Measurements from ENCODE around the gene ABCC12.

ABCC12 gene

DNA sequence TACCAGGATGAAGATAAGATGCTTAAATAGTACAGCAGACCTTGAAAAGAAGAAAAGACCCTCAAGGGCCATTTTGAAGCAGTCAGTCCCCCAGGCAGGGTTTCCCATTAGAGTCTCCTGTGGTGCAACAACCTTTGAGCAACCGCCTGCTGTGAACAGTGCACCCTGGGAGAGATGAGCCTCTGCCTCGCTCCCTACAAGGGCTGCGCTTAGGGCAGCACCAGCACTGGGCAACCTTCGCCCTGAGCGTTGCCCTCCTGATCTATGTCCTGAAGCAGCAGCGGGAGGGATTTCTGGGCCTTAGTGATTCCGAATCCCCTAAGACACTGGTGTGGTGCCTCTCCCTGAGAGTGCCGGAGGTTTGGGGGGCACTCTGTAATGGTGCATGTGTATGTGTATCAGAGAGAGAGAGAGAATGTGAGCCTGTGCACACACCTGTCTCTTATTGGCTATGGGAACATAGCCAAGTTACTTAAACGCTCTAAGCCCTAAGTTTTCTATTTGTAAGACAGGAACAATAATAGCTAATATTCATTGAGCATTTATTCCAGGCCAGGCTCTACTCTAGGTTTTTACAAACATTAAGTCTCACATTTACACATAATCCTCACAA, 25.2 kb upstream of the ABCC12 start:
- Histone ChIP-seq H3K4me2 (ENCODE audit: low read depth, low read length, poor library complexity, severe bottlenecking) (no peak overlapping the region), H3K4me1 (ENCODE audit: insufficient read depth, low read length, poor library complexity, severe bottlenecking) (no peaks in the 10 kb centered on the region), H4K20me1 (ENCODE audit: insufficient read depth, low read length, poor library complexity, severe bottlenecking) (no peaks in the 10 kb centered on the region), H3K79me2 (ENCODE audit: insufficient read depth, low read length) (no peaks in the 10 kb centered on the region), H3K36me3 (ENCODE audit: insufficient read depth, low read length) (no peaks in the 10 kb centered on the region), H3K9me2 (replicated peaks; ENCODE audit: low read depth, low read length) (no peaks in the 10 kb centered on the region), H3K9ac (ENCODE audit: low read depth, low read length, poor library complexity, severe bottlenecking) (no peak overlapping the region), H2AFZ (ENCODE audit: low read length) (no peak overlapping the region), H3K27me3 (ENCODE audit: insufficient read depth, low read length, poor library complexity, severe bottlenecking) (no peaks in the 10 kb centered on the region), H3K9me3 (ENCODE audit: insufficient read depth, low read depth, low read length) (no peaks in the 10 kb centered on the region), H3K4me3 (ENCODE audit: low read length, poor library complexity, severe bottlenecking) (no peak overlapping the region), H3F3A (ENCODE audit: low read depth) (no peaks in the 10 kb centered on the region)
- TF ChIP-seq, protein P1, sequence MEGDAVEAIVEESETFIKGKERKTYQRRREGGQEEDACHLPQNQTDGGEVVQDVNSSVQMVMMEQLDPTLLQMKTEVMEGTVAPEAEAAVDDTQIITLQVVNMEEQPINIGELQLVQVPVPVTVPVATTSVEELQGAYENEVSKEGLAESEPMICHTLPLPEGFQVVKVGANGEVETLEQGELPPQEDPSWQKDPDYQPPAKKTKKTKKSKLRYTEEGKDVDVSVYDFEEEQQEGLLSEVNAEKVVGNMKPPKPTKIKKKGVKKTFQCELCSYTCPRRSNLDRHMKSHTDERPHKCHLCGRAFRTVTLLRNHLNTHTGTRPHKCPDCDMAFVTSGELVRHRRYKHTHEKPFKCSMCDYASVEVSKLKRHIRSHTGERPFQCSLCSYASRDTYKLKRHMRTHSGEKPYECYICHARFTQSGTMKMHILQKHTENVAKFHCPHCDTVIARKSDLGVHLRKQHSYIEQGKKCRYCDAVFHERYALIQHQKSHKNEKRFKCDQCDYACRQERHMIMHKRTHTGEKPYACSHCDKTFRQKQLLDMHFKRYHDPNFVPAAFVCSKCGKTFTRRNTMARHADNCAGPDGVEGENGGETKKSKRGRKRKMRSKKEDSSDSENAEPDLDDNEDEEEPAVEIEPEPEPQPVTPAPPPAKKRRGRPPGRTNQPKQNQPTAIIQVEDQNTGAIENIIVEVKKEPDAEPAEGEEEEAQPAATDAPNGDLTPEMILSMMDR (conservative IDR thresholded peaks at IDR 0.05; ENCODE audit: low read length), result no peak
- no peak for TF ChIP-seq EZH2phosphoT487 (IDR thresholded peaks at IDR 0.05; ENCODE audit: borderline replicate concordance)

DNA sequence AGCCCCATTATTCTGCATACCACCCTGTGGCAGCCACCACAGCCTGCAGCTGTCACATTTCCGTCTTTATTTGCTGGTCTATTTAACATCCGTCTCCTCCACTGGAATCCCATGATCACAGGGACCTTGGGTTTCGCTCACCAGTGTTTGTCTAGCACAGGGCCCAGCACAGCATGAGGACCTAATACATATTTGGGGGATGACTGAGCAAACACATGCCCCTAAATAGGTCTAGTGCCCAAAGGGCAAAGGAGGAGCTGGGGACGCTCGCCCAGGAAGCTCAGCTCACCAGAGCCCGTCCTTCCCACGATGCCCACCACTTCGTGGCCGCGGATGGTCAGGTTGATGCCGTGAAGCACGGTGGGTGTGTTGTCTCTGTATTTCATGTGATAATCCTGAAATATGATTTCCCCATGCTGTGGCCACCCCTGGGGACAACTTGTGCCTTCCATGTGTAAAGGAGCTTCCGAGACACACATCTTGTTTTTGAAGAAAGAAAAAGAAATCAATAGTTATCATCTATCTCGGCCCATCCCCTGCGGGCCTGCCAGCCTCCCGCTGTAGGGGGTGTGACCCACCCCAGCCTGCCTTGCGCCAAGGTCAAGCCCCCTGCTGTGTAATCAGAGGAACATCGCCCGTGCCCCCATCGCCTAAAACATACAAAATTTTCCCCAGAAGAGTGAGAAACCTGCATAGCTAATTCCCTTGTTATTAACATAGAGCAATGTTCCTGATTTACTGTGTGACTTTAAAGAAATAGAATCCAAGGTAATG, 21.0 kb upstream of the ABCC12 start:
- Histone ChIP-seq H3K36me3 (ENCODE audit: insufficient read depth, low read length) (no peaks in the 10 kb centered on the region), H3K27me3 (ENCODE audit: insufficient read depth, low read length, poor library complexity, severe bottlenecking) (no peaks in the 10 kb centered on the region), H3K4me1 (ENCODE audit: insufficient read depth, low read length, poor library complexity, severe bottlenecking) (no peaks in the 10 kb centered on the region), H3K9me2 (replicated peaks; ENCODE audit: low read depth, low read length) (no peaks in the 10 kb centered on the region), H3K9me3 (ENCODE audit: insufficient read depth, low read depth, low read length) (no peaks in the 10 kb centered on the region), H3K9ac (ENCODE audit: low read depth, low read length, poor library complexity, severe bottlenecking) (no peak overlapping the region), H2AFZ (ENCODE audit: low read length) (no peak overlapping the region), H3K79me2 (ENCODE audit: insufficient read depth, low read length) (no peaks in the 10 kb centered on the region), H3K4me2 (ENCODE audit: low read depth, low read length, poor library complexity, severe bottlenecking) (no peak overlapping the region), H3K4me3 (ENCODE audit: low read length, poor library complexity, severe bottlenecking) (no peak overlapping the region), H3F3A (ENCODE audit: low read depth) (no peaks in the 10 kb centered on the region), H4K20me1 (ENCODE audit: insufficient read depth, low read length, poor library complexity, severe bottlenecking) (no peaks in the 10 kb centered on the region)
- TF ChIP-seq, protein P1 (conservative IDR thresholded peaks at IDR 0.05; ENCODE audit: low read length), result no peak
- no peak for TF ChIP-seq EZH2phosphoT487 (IDR thresholded peaks at IDR 0.05; ENCODE audit: borderline replicate concordance)

DNA sequence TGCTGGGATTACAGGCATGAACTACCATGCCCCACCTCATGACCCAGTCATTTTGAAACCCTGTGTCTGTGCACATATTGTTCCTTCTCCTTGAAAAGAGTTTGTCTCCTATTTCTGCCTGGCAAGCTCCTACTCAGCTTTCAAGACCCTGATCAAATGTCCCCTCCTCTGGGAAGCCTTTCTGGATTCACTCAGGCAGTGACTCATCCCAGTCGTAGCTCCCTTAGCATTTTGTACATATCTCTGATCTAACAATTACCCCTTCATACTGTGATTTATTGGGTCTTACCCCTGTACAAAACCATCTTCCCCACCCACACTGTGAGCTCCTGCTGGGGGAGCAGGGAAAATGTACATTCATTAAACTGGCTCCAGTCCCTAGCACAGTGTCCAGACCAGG, 18.1 kb upstream of the ABCC12 start:
- Histone ChIP-seq H3K9ac (ENCODE audit: low read depth, low read length, poor library complexity, severe bottlenecking) (no peak overlapping the region), H3K4me1 (ENCODE audit: insufficient read depth, low read length, poor library complexity, severe bottlenecking) (no peaks in the 10 kb centered on the region), H3K9me2 (replicated peaks; ENCODE audit: low read depth, low read length) (no peaks in the 10 kb centered on the region), H3K36me3 (ENCODE audit: insufficient read depth, low read length) (no peaks in the 10 kb centered on the region), H3K4me3 (ENCODE audit: low read length, poor library complexity, severe bottlenecking) (no peak overlapping the region), H3F3A (ENCODE audit: low read depth) (no peaks in the 10 kb centered on the region), H3K9me3 (ENCODE audit: insufficient read depth, low read depth, low read length) (no peaks in the 10 kb centered on the region), H3K27me3 (ENCODE audit: insufficient read depth, low read length, poor library complexity, severe bottlenecking) (no peaks in the 10 kb centered on the region), H3K79me2 (ENCODE audit: insufficient read depth, low read length) (no peaks in the 10 kb centered on the region), H4K20me1 (ENCODE audit: insufficient read depth, low read length, poor library complexity, severe bottlenecking) (no peaks in the 10 kb centered on the region), H2AFZ (ENCODE audit: low read length) (no peak overlapping the region), H3K4me2 (ENCODE audit: low read depth, low read length, poor library complexity, severe bottlenecking) (no peak overlapping the region)
- no peak for TF ChIP-seq EZH2phosphoT487 (IDR thresholded peaks at IDR 0.05; ENCODE audit: borderline replicate concordance)
- TF ChIP-seq, protein P1 (conservative IDR thresholded peaks at IDR 0.05; ENCODE audit: low read length), result no peak

Measured in Loucy (cell line).